Mesothelial cell of epicardium (in vitro differentiated cells): ENCODE measurements around the gene LRATD1. TPM values are rescaled to one million over a fixed set of nuclear protein-coding genes. Genes with fewer than 3 reads are reported as not detected.

Source experiments
- DNase-seq, 2 experiments: peaks; one replicate each; pipeline ENCODE4 v3.0.0; 2021; ENCODE audit warnings: low spot score in 2 of 2; ENCODE audit not compliant: unreplicated experiment in 2 of 2
- H3K27ac Mint-ChIP-seq: 2 replicates; pipeline ENCODE4 v1.8.0; 2021; ENCODE audit warnings: mixed read lengths
- H3K27me3 Mint-ChIP-seq: 2 replicates; pipeline ENCODE4 v1.8.0; 2021; ENCODE audit warnings: low read depth, mixed read lengths
- H3K36me3 Mint-ChIP-seq: 2 replicates; pipeline ENCODE4 v1.8.0; 2021; ENCODE audit warnings: mixed read lengths
- H3K4me1 Mint-ChIP-seq: 2 replicates; pipeline ENCODE4 v1.8.0; 2021; ENCODE audit warnings: mixed read lengths
- H3K4me3 Mint-ChIP-seq: 2 replicates; pipeline ENCODE4 v1.8.0; 2021; ENCODE audit warnings: mild to moderate bottlenecking, moderate library complexity, mixed read lengths
- H3K9me3 Mint-ChIP-seq: 2 replicates; pipeline ENCODE4 v1.8.0; 2021; ENCODE audit warnings: mixed read lengths
- CTCF ChIP-seq: fragments of 200-600 bp; sonication (generic); IDR thresholded peaks from one replicate; pipeline ENCODE4 v1.5.0; 2021; ENCODE audit warnings: antibody characterized with exemption; ENCODE audit not compliant: unreplicated experiment
- total RNA-seq: library from RNA; stranded (reverse); gene quantifications from 3 replicates; pipeline ENCODE4 v1.2.1, GENCODE V29; 2021

The LRATD1 gene
- total RNA-seq, 1 donor from 2014 or later, result 2.4 TPM

GRCh38 chr2:14602309-14602708 is 30.2 kb upstream of the LRATD1 start:
- Mint-ChIP-seq H3K27ac (no peak overlapping the region), H3K4me1 (no peaks in the 10 kb centered on the region), H3K27me3 (peaks cover 21% of the 10 kb centered on the region), H3K36me3 (no peaks in the 10 kb centered on the region), H3K4me3 (no peak overlapping the region), H3K9me3 (no peaks in the 10 kb centered on the region)
- no peak for DNase-seq
- TF ChIP-seq CTCF, result no peak

- Mint-ChIP-seq H3K9me3 (no peaks in the 10 kb centered on the region), H3K4me3 (no peak overlapping the region), H3K36me3 (no peaks in the 10 kb centered on the region), H3K27ac (no peak overlapping the region), H3K4me1 (no peaks in the 10 kb centered on the region), H3K27me3 (peaks cover 19% of the 10 kb centered on the region)
- TF ChIP-seq CTCF, result no peak
- no peak for DNase-seq
Measured at GRCh38 chr2:14603676-14604075, 28.8 kb upstream of the LRATD1 start.

- no peaks in the 10 kb centered on the region for H3K9me3 Mint-ChIP-seq
- no peak for TF ChIP-seq CTCF
- H3K27ac Mint-ChIP-seq, result no peak overlapping the region
- no peaks in the 10 kb centered on the region for H3K36me3 Mint-ChIP-seq
- no peak for DNase-seq
- no peak overlapping the region for H3K4me3 Mint-ChIP-seq
- H3K27me3 Mint-ChIP-seq, result peaks cover 13% of the 10 kb centered on the region
- H3K4me1 Mint-ChIP-seq, result no peaks in the 10 kb centered on the region
Measured at GRCh38 chr2:14608245-14608644, 24.3 kb upstream of the LRATD1 start.

GRCh38 chr2:14614017-14614416 is 18.5 kb upstream of the LRATD1 start:
- no peak for DNase-seq
- Mint-ChIP-seq H3K27ac (no peak overlapping the region), H3K4me1 (no peaks in the 10 kb centered on the region), H3K9me3 (no peaks in the 10 kb centered on the region), H3K36me3 (no peaks in the 10 kb centered on the region), H3K4me3 (no peak overlapping the region), H3K27me3 (peaks cover 15% of the 10 kb centered on the region)
- no peak for TF ChIP-seq CTCF

- DNase-seq, result no peak
- peaks cover 20% of the 10 kb centered on the region for H3K27me3 Mint-ChIP-seq
- no peak for TF ChIP-seq CTCF
- no peaks in the 10 kb centered on the region for H3K9me3 Mint-ChIP-seq
- H3K4me3 Mint-ChIP-seq, result no peak overlapping the region
- H3K27ac Mint-ChIP-seq, result no peak overlapping the region
- H3K36me3 Mint-ChIP-seq, result no peaks in the 10 kb centered on the region
- no peaks in the 10 kb centered on the region for H3K4me1 Mint-ChIP-seq
Measured at GRCh38 chr2:14615121-14615520, 17.4 kb upstream of the LRATD1 start.

GRCh38 chr2:14615760-14616159 is 16.8 kb upstream of the LRATD1 start:
- Mint-ChIP-seq H3K27ac (no peak overlapping the region), H3K9me3 (no peaks in the 10 kb centered on the region), H3K4me1 (no peaks in the 10 kb centered on the region), H3K27me3 (peaks cover 20% of the 10 kb centered on the region), H3K4me3 (no peak overlapping the region), H3K36me3 (no peaks in the 10 kb centered on the region)
- no peak for TF ChIP-seq CTCF
- DNase-seq, result no peak
